Uterus (tissue), 4 donors: ENCODE results near the gene HMGCS2. TPM values are rescaled to one million over a fixed set of nuclear protein-coding genes. Genes with fewer than 3 reads are reported as not detected.

Experiments
- DNase-seq, 2 donors: peaks; one replicate each; pipeline ENCODE4 v3.0.0-alpha.2; 2019 to 2020
- H3K27ac ChIP-seq, 2 donors: fragments of 200-600 bp; sonication (generic); 1 replicate in 1 of 2; 2 replicates in 1 of 2; pipeline ENCODE4 v1.5.1; 2016 to 2018
- H3K27me3 ChIP-seq, 2 donors: fragments of 200-600 bp; sonication (generic); one replicate each; pipeline ENCODE4 v1.5.1; 2018 to 2019; ENCODE audit warnings: control low read depth in 1 of 2
- H3K36me3 ChIP-seq, 2 donors: fragments of 200-600 bp; sonication (generic); one replicate each; pipeline ENCODE4 v1.5.1; 2019; ENCODE audit warnings: control low read depth in 1 of 2
- H3K4me1 ChIP-seq, 2 donors: fragments of 200-600 bp; sonication (generic); one replicate each; pipeline ENCODE4 v1.5.1; 2018 to 2019; ENCODE audit warnings: control low read depth in 1 of 2
- H3K4me3 ChIP-seq, 2 donors: fragments of 200-600 bp; sonication (generic); 1 replicate in 1 of 2; 2 replicates in 1 of 2; pipeline ENCODE4 v1.5.1; 2018 to 2019; ENCODE audit warnings: mild to moderate bottlenecking in 1 of 2
- H3K9me3 ChIP-seq, 2 donors: fragments of 200-600 bp; sonication (generic); one replicate each; pipeline ENCODE4 v1.5.1; 2019; ENCODE audit warnings: control low read depth in 1 of 2
- POLR2A ChIP-seq, 2 donors: fragments of 450-650 bp; IDR thresholded peaks; one replicate each; pipeline ENCODE4 v1.6.1; 2016; ENCODE audit warnings: antibody characterized with exemption in 2 of 2, mild to moderate bottlenecking in 1 of 2, moderate library complexity in 1 of 2
- intact Hi-C: fragments of 100-400 bp; cut with DNase I; formaldehyde crosslinking; loops from one replicate; pipeline ENCODE4 v1.15.1; 2023; ENCODE audit warnings: low total_unique reads
- total RNA-seq, 4 donors: library from RNA; depleted of rRNA in 3 of 4; stranded (reverse); fragments of >200 nt in 3 of 4; gene quantifications; one replicate each; pipeline versions ENCODE4 v1.1.0 to v1.2.4, GENCODE V29; 2014 to 2023
- TF ChIP-seq, protein P1 (sequence below), 4 experiments: fragments of 200-600 bp in 2 of 4; fragments of 450-650 bp in 2 of 4; sonication (generic) in 2 of 4; IDR thresholded peaks; one replicate each; pipeline ENCODE4 v1.5.1; 2016 to 2019; ENCODE audit warnings: antibody characterized with exemption in 4 of 4, mild to moderate bottlenecking in 2 of 4, moderate library complexity in 1 of 4
- donor health status: DM: yes; HTN: yes; CAD: no.

Gene HMGCS2
- total RNA-seq, 4 donors from 2014 or later, result 0.29 TPM; not detected in 3

DNA sequence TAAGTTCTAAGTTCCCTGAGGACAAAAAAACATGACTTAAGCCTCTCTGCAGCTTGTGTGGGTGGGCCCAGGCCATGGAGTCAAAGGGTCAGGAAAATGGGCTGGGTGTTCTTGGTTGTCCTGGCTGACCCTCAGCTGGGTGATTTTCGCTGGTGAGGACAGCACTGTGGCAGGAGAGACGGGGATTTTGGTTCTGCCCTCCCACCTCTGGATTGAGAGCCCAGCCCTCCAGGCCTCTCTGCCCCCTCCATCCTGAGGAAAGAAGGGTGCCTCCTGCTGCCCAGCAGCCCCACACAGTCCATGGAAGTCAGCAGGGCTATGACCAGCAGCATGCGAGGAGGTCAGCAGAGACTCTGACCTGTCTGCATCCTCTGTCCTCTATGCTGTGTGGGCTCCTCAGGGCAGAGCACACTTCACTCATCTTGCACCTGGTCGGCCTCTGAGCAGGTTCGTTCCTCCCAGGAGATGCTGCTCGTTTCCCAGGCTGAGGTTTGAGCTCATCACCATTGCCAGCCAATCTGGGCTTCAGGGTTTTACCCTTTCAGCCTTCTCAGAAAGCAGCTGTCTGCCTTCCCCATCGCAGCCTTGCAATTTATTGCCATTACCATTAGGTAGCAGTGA lies 30.5 kb downstream of the HMGCS2 start:
- intact Hi-C loops, result no loop called here
- H3K4me3 ChIP-seq, result no peak overlapping the region
- TF ChIP-seq, protein P1, sequence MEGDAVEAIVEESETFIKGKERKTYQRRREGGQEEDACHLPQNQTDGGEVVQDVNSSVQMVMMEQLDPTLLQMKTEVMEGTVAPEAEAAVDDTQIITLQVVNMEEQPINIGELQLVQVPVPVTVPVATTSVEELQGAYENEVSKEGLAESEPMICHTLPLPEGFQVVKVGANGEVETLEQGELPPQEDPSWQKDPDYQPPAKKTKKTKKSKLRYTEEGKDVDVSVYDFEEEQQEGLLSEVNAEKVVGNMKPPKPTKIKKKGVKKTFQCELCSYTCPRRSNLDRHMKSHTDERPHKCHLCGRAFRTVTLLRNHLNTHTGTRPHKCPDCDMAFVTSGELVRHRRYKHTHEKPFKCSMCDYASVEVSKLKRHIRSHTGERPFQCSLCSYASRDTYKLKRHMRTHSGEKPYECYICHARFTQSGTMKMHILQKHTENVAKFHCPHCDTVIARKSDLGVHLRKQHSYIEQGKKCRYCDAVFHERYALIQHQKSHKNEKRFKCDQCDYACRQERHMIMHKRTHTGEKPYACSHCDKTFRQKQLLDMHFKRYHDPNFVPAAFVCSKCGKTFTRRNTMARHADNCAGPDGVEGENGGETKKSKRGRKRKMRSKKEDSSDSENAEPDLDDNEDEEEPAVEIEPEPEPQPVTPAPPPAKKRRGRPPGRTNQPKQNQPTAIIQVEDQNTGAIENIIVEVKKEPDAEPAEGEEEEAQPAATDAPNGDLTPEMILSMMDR (IDR thresholded peaks at IDR 0.05), result no peak
- no peak for TF ChIP-seq POLR2A (IDR thresholded peaks at IDR 0.05)
- H3K27ac ChIP-seq, result no peak overlapping the region
- DNase-seq, result no peak
- H3K9me3 ChIP-seq, result no peaks in the 10 kb centered on the region
- H3K36me3 ChIP-seq, result no peaks in the 10 kb centered on the region
- H3K27me3 ChIP-seq, result no peaks in the 10 kb centered on the region
- H3K4me1 ChIP-seq, result no peaks in the 10 kb centered on the region

DNA sequence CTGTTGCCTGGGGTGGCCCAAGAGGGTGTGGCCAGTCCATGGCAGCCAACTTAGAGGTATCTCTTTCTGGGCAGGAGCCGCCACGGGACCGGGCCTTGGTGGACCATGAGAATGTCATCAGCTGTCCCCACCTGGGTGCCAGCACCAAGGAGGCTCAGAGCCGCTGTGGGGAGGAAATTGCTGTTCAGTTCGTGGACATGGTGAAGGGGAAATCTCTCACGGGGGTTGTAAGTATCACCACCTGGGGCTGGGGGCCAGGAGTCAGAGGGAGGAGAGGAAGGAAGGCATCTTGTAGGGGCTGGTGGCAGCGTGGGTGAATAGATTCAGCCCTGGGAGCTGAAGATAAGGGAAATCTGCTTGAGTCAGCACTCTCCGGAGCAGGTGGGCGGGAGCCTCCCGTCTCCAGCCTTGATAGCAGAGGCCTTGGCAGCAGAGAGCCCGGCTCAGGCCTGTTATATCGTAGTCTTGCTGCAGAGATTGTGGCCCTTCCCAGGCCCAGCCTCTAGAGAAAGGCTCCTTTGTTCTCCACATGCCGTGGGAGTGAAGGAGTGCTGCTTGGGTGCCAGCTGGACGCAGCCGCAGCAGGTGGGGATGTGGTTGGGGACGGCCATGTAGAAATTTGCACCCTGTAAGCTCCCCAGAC lies 31.5 kb downstream of the HMGCS2 start:
- TF ChIP-seq POLR2A (IDR thresholded peaks at IDR 0.05), result no peak
- TF ChIP-seq, protein P1 (IDR thresholded peaks at IDR 0.05), result no peak
- intact Hi-C loops, result no loop called here
- no peak for DNase-seq
- Histone ChIP-seq H3K36me3 (no peaks in the 10 kb centered on the region), H3K9me3 (no peaks in the 10 kb centered on the region), H3K27me3 (no peaks in the 10 kb centered on the region), H3K4me3 (no peak overlapping the region), H3K4me1 (no peaks in the 10 kb centered on the region), H3K27ac (no peak overlapping the region)

DNA sequence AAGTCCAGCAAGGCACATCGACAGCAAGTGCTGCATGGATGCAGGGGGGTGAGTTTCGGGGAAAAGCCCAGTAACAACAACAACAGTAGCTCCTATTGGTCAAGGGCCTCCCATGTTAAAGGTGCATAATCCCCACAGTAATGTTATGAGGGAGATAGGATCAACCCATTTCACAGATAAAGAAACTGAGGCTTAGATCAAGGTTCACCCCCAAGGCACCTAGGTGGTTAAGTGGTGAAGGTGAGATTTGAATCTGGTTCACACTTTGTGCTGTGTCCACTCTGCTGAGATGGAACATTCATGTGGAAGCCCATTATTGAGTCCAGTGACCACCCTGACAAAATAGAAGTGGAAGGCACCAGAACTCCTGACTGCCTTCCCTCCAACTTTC lies 32.1 kb downstream of the HMGCS2 start:
- Histone ChIP-seq H3K36me3 (no peaks in the 10 kb centered on the region), H3K4me3 (no peak overlapping the region), H3K9me3 (no peaks in the 10 kb centered on the region), H3K27me3 (no peaks in the 10 kb centered on the region), H3K4me1 (no peaks in the 10 kb centered on the region), H3K27ac (no peak overlapping the region)
- intact Hi-C loops, result no loop called here
- DNase-seq, result no peak
- TF ChIP-seq, protein P1 (IDR thresholded peaks at IDR 0.05), result no peak
- TF ChIP-seq POLR2A (IDR thresholded peaks at IDR 0.05), result no peak

DNA sequence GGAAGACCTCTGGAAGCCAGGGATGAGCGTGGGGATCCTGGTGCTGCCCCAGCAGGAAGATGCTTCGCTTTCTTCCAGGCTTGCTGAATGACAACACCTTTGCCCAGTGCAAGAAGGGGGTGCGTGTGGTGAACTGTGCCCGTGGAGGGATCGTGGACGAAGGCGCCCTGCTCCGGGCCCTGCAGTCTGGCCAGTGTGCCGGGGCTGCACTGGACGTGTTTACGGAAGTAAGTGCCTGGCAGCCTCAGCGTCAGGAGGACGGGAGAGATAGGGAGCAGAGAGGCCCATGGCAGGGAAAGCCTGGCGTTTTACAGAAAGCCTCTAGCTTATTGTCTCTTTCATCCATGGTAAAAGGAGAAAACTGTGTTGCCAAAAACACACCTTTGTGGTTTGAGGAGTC lies 33.5 kb downstream of the HMGCS2 start:
- TF ChIP-seq, protein P1 (IDR thresholded peaks at IDR 0.05), result no peak
- TF ChIP-seq POLR2A (IDR thresholded peaks at IDR 0.05), result no peak
- Histone ChIP-seq H3K36me3 (no peaks in the 10 kb centered on the region), H3K4me3 (no peak overlapping the region), H3K9me3 (no peaks in the 10 kb centered on the region), H3K27me3 (no peaks in the 10 kb centered on the region), H3K4me1 (no peaks in the 10 kb centered on the region), H3K27ac (no peak overlapping the region)
- intact Hi-C loops, result no loop called here
- no peak for DNase-seq

DNA sequence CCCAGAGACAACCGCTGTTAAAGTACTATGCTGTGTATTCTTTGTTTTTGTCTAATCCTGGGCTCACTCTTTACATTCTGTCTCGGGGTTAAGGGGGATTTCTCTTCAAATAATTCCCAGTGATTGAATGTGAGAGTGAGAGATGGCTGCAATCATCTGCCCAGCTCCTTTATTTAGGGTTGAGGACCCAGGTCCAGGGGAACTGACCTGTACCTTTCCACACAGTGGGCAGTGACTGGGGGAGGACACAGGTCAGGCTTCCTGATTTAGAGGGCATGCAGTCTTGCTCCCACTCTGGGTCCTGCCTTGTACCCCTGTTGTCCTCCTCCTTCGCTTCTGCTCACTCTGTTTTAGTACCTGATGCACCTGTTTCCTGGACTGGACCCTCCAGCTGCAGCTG lies 35.0 kb downstream of the HMGCS2 start:
- intact Hi-C loops, result no loop called here

More for the DNA sequence above, 35.0 kb downstream of the HMGCS2 start:
- TF ChIP-seq, protein P1 (IDR thresholded peaks at IDR 0.05), result no peak
- no peak for TF ChIP-seq POLR2A (IDR thresholded peaks at IDR 0.05)
- Histone ChIP-seq H3K4me1 (no peaks in the 10 kb centered on the region), H3K36me3 (no peaks in the 10 kb centered on the region), H3K4me3 (no peak overlapping the region), H3K27me3 (no peaks in the 10 kb centered on the region), H3K9me3 (no peaks in the 10 kb centered on the region), H3K27ac (no peak overlapping the region)
- no peak for DNase-seq
